Measurements from ENCODE around the gene ITGB5.

GRCh38 chr3:124935264-124935663 is 48.1 kb upstream of the ITGB5 start:
- TF ChIP-seq CTCF (conservative IDR thresholded peaks at IDR 0.05 in 1 of 2, IDR thresholded peaks at IDR 0.05 in 1 of 2; ENCODE audit: extremely low read depth in 1 of 2, insufficient read depth in 1 of 2, low read depth in 1 of 2, low read length in 2 of 2) (no peak), EZH2 (IDR thresholded peaks at IDR 0.05; ENCODE audit: borderline replicate concordance, low read length) (no peak)
